ENCODE results near the gene RRAGC. TPM values are rescaled to one million over a fixed set of nuclear protein-coding genes. Genes with fewer than 3 reads are reported as not detected.

RRAGC gene
- total RNA-seq, 6 experiments from 2014 or later = 7.6 to 16.5 (median 8.6) TPM

DNA sequence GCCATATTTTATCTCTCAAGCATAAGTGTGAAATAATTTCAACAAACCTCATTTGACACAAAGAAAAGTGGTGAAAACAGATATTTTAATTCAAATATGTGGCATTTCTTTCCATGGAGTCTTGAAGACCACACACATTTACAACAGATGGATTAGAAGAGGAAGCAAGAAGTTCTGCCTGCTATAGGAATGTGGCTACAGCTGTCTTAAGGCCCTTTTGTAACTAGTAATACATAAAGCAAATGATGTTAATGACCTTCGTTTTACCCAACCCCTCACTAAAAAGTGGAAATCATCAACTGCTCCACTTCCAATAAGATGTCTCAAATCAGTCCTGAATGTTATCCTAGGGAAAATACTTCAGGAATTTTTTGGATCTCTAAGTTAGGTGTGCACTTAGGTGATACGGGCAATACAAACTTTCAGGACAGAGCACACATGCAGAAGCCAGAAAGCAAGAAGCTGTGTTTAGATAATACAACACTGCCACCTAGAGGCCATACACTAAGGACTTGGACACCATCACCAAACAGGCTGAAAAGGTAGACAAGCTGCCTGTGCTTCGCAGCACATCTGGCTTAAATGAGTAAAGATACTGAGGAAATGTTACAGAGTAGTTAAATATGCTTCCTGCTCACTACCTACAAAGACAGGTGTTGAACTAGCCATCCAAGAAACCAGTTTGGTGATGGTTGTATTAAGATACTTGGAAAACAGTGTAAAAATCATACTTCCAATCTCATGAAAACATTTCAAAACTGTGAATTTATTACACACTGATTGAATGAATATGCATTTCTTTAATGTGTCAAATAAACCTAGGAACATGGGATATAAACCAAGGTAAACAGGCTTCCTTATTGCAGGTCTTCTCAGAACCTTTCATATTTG lies 24.4 kb downstream of the RRAGC start:
- no peak for TF ChIP-seq POLR2A (IDR thresholded peaks at IDR 0.05)
- TF ChIP-seq, protein P1, sequence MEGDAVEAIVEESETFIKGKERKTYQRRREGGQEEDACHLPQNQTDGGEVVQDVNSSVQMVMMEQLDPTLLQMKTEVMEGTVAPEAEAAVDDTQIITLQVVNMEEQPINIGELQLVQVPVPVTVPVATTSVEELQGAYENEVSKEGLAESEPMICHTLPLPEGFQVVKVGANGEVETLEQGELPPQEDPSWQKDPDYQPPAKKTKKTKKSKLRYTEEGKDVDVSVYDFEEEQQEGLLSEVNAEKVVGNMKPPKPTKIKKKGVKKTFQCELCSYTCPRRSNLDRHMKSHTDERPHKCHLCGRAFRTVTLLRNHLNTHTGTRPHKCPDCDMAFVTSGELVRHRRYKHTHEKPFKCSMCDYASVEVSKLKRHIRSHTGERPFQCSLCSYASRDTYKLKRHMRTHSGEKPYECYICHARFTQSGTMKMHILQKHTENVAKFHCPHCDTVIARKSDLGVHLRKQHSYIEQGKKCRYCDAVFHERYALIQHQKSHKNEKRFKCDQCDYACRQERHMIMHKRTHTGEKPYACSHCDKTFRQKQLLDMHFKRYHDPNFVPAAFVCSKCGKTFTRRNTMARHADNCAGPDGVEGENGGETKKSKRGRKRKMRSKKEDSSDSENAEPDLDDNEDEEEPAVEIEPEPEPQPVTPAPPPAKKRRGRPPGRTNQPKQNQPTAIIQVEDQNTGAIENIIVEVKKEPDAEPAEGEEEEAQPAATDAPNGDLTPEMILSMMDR (IDR thresholded peaks at IDR 0.05) = peak; percentile 80 to 89 (median 83)
- no peak overlapping the region for H3K27ac ChIP-seq
- no peak overlapping the region for H3K4me3 ChIP-seq
- H3K36me3 ChIP-seq = peaks cover 0 to 24% (median 12%) of the 10 kb centered on the region in 4 donors
- ATAC-seq (peak; percentile 94 to 97 (median 96)), DNase-seq (no peak)
- H3K27me3 ChIP-seq = no peaks in the 10 kb centered on the region
- H3K4me1 ChIP-seq = no peaks in the 10 kb centered on the region
- 18% methylated on average over 3 of the region's 3 CpGs for WGBS (ENCODE audit: insufficient coverage, low coverage, low lambda C conversion rate, missing lambda C conversion rate)
- no peaks in the 10 kb centered on the region for H3K9me3 ChIP-seq
- intact Hi-C loops (cut with DNase I) = no loop called here

DNA sequence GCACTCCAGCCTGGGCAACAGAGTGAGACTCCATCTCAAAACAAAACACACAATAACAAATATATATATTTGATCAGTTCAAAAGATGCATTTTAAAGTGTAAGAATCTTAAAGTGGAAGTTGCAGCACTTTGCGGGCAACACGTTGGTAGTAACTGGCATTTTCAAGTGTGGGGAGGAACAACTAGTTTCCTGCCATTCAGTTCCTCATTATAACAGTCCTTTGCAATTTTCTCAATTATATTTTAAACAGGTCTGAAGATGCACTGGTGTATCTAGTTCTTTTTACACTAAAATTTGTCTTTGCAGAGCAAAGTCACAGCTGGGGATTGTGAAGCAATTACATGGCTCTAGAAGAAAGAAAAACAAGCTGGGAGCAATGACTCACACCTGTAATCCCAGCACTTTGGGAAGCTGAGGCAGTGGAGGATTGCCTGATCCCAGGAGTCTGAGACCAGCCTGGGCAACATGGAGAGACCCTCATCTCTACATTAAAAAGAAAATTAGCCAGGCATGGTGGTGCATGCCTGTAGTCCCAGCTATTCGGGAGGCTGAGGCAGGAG lies 25.3 kb downstream of the RRAGC start:
- WGBS (ENCODE audit: insufficient coverage, low coverage, low lambda C conversion rate, missing lambda C conversion rate) = 70% methylated on average over 3 of the region's 3 CpGs
- no peak for DNase-seq
- no peak for ATAC-seq
- H3K36me3 ChIP-seq = peaks cover 0 to 15% (median 12%) of the 10 kb centered on the region in 4 donors
- no peaks in the 10 kb centered on the region for H3K27me3 ChIP-seq
- no peak overlapping the region for H3K4me3 ChIP-seq
- H3K4me1 ChIP-seq = no peaks in the 10 kb centered on the region
- no peak overlapping the region for H3K27ac ChIP-seq
- H3K9me3 ChIP-seq = no peaks in the 10 kb centered on the region
- intact Hi-C loops (cut with DNase I) = no loop called here
- no peak for TF ChIP-seq POLR2A (IDR thresholded peaks at IDR 0.05)
- TF ChIP-seq, protein P1 (IDR thresholded peaks at IDR 0.05) = no peak

DNA sequence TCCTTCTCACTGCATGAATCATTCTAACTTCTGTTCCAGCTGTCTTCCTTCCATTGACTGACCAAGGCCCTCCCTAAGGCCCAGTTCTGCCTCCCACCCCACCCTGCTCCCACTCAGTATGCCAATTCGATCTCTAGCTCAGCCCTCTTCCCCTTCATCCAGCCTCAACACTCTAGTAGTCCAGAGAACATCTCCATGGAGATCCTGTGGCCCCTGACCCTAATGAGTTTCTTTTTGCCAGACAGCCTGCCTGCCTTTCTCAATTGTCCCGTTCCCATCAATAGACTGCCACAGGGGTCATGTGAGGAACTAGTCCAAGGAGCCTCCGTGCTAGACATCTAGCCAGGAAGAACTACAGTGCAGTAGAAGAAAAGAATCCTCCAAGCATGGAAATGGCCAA lies 26.4 kb downstream of the RRAGC start:
- 38% methylated on average over 3 of the region's 3 CpGs for WGBS (ENCODE audit: insufficient coverage, low coverage, low lambda C conversion rate, missing lambda C conversion rate)
- H3K4me1 ChIP-seq = no peaks in the 10 kb centered on the region
- TF ChIP-seq, protein P1 (IDR thresholded peaks at IDR 0.05) = no peak
- TF ChIP-seq POLR2A (IDR thresholded peaks at IDR 0.05) = no peak
- DNase-seq (no peak), ATAC-seq (no peak)
- no peak overlapping the region for H3K4me3 ChIP-seq
- no peak overlapping the region for H3K27ac ChIP-seq
- no peaks in the 10 kb centered on the region for H3K9me3 ChIP-seq
- H3K36me3 ChIP-seq = peaks cover 0 to 6% (median 2%) of the 10 kb centered on the region in 4 donors
- intact Hi-C loops (cut with DNase I) = no loop called here
- no peaks in the 10 kb centered on the region for H3K27me3 ChIP-seq

DNA sequence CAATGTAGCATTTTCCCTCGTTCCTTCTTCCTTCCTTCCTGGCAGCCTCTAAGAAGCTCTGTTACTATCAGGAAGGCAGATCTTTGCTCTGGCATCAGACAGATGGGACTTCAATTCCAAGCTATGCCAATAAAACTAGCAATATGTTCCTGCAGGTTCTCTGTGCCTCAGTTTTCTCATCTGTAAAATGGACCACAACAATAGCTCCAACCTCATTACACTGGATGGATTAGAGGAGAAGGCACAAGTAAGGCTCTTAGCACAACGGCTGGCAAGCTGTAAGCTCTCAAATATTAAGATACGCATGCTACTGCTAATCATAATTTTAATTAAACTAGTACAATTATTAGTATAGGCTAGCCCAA lies 27.2 kb downstream of the RRAGC start:
- Histone ChIP-seq H3K27me3 (no peaks in the 10 kb centered on the region), H3K36me3 (no peaks in the 10 kb centered on the region), H3K4me3 (no peak overlapping the region), H3K9me3 (no peaks in the 10 kb centered on the region), H3K4me1 (no peaks in the 10 kb centered on the region), H3K27ac (no peak overlapping the region)
- intact Hi-C loops (cut with DNase I) = no loop called here
- TF ChIP-seq, protein P1 (IDR thresholded peaks at IDR 0.05) = no peak
- TF ChIP-seq POLR2A (IDR thresholded peaks at IDR 0.05) = no peak
- ATAC-seq (no peak), DNase-seq (no peak)
- WGBS (ENCODE audit: insufficient coverage, low coverage, low lambda C conversion rate, missing lambda C conversion rate) = 66% methylated on average over 3 of the region's 3 CpGs

All from right lobe of liver (tissue), 6 donors.